Nephron (organoid): Measurements from ENCODE around the gene NEMP2.

Experiments
- H3K27ac Mint-ChIP-seq, 3 experiments: 2 replicates each; pipeline ENCODE4 v1.8.0; 2020; ENCODE audit warnings: mixed read lengths in 3 of 3, mild to moderate bottlenecking in 2 of 3, moderate library complexity in 1 of 3
- H3K27me3 Mint-ChIP-seq: 2 replicates; pipeline ENCODE4 v1.8.0; 2021; ENCODE audit warnings: low read depth, mild to moderate bottlenecking, moderate library complexity, mixed read lengths
- H3K36me3 Mint-ChIP-seq: 2 replicates; pipeline ENCODE4 v1.8.0; 2020; ENCODE audit warnings: low read depth, mixed read lengths
- H3K4me1 Mint-ChIP-seq: 2 replicates; pipeline ENCODE4 v1.8.0; 2020; ENCODE audit warnings: mixed read lengths
- H3K4me3 Mint-ChIP-seq, 3 experiments: 2 replicates each; pipeline ENCODE4 v1.8.0; 2020; ENCODE audit warnings: mild to moderate bottlenecking in 3 of 3, mixed read lengths in 3 of 3, moderate library complexity in 2 of 3
- H3K9me3 Mint-ChIP-seq: 2 replicates; pipeline ENCODE4 v1.8.0; 2020; ENCODE audit warnings: mixed read lengths
- TF ChIP-seq, protein P1 (sequence below), 3 experiments: fragments of 200-600 bp; sonication (generic); IDR thresholded peaks; one replicate each; pipeline ENCODE4 v1.5.0; 2021; ENCODE audit warnings: antibody characterized with exemption in 3 of 3; ENCODE audit not compliant: unreplicated experiment in 3 of 3

Gene NEMP2

DNA sequence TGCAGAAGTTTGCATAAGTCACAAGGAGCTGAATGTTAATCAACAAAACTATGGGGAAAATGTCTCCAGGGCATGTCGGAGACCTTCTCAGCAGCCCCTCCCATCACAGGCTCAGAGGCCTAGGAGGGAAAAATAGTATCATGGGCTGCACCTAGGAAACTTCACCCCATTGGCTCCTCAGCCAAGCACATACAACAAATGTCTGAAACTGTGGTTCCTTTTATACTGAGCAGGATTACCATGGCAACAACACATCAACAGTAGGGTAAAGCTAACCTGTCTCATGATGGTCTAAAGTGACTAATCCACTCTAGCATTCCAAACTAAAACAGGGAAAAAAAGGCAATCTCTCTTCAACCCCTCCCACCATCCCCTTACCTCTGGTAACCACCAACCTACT, 3.2 kb upstream of the NEMP2 start:
- no peak overlapping the region for H3K27ac Mint-ChIP-seq
- H3K4me1 Mint-ChIP-seq: peaks cover 16% of the 10 kb centered on the region
- no peaks in the 10 kb centered on the region for H3K27me3 Mint-ChIP-seq
- peaks cover 55% of the 10 kb centered on the region for H3K36me3 Mint-ChIP-seq
- TF ChIP-seq, protein P1, sequence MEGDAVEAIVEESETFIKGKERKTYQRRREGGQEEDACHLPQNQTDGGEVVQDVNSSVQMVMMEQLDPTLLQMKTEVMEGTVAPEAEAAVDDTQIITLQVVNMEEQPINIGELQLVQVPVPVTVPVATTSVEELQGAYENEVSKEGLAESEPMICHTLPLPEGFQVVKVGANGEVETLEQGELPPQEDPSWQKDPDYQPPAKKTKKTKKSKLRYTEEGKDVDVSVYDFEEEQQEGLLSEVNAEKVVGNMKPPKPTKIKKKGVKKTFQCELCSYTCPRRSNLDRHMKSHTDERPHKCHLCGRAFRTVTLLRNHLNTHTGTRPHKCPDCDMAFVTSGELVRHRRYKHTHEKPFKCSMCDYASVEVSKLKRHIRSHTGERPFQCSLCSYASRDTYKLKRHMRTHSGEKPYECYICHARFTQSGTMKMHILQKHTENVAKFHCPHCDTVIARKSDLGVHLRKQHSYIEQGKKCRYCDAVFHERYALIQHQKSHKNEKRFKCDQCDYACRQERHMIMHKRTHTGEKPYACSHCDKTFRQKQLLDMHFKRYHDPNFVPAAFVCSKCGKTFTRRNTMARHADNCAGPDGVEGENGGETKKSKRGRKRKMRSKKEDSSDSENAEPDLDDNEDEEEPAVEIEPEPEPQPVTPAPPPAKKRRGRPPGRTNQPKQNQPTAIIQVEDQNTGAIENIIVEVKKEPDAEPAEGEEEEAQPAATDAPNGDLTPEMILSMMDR (IDR thresholded peaks at IDR 0.05; ENCODE audit: unreplicated experiment in 3 of 3): no peak
- no peak overlapping the region for H3K4me3 Mint-ChIP-seq
- H3K9me3 Mint-ChIP-seq: peaks cover 54% of the 10 kb centered on the region

DNA sequence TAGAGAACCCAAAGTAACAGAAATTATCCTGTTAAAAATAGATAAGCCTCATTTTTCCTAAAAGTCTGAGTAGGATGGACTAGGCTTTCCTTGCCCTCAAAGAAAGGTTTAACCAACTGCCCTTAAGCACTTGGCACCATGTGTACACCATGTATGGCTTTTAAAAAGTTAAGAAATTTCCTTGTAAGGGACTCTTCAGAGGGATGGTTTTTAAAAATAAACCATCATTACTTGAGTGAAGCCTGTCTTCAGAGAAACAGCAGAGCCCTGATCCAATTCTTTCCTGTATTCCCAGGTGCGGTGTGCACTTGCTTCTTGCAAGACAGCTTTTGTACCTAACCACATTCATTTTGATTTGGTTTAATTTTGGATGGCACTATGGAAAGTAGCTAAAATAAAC, 1.1 kb upstream of the NEMP2 start:
- TF ChIP-seq, protein P1 (IDR thresholded peaks at IDR 0.05; ENCODE audit: unreplicated experiment in 3 of 3): no peak
- peaks cover 34% of the 10 kb centered on the region for H3K9me3 Mint-ChIP-seq
- peaks cover 41% of the 10 kb centered on the region for H3K36me3 Mint-ChIP-seq

GRCh38 chr2:190535121-190535439, 558 bp upstream of the NEMP2 start:
- peak overlapping the region; percentile 88 to 98 (median 90) for H3K27ac Mint-ChIP-seq
- H3K36me3 Mint-ChIP-seq: peaks cover 36% of the 10 kb centered on the region
- H3K4me3 Mint-ChIP-seq: peak overlapping the region; percentile 80 to 91 (median 91)
- peaks cover 29% of the 10 kb centered on the region for H3K9me3 Mint-ChIP-seq
- TF ChIP-seq, protein P1 (IDR thresholded peaks at IDR 0.05; ENCODE audit: unreplicated experiment in 3 of 3): no peak
- H3K27me3 Mint-ChIP-seq: no peaks in the 10 kb centered on the region
- peaks cover 25% of the 10 kb centered on the region for H3K4me1 Mint-ChIP-seq

More for the DNA sequence above, 1.1 kb upstream of the NEMP2 start:
- Mint-ChIP-seq H3K27ac (peak overlapping the region; percentile 88 to 98 (median 90)), H3K27me3 (no peaks in the 10 kb centered on the region), H3K4me3 (peak overlapping the region; percentile 80 to 91 (median 91)), H3K4me1 (peaks cover 20% of the 10 kb centered on the region)

DNA sequence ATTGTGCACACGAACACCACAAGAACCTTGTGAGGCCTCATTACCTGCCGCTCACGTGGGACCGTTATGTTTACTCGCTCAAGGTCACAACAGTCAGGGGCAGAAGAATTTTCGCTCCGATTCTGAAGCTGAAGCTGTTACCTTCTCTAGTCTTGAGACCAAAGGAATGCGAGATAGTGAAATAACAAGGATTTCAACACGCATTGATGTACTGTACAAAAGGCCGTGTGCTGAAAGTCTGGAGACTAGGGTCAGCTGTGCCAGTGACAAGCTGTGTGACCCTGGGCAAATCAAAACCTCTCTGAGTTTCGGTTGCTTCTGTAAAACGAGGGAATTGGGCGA, 583 bp downstream of the NEMP2 start:
- Mint-ChIP-seq H3K36me3 (peaks cover 27% of the 10 kb centered on the region), H3K27ac (peak overlapping the region; percentile 97 to 99 (median 98)), H3K4me1 (peaks cover 36% of the 10 kb centered on the region), H3K27me3 (no peaks in the 10 kb centered on the region), H3K4me3 (peak overlapping the region; percentile 90 to 99 (median 98)), H3K9me3 (peaks cover 20% of the 10 kb centered on the region)
- TF ChIP-seq, protein P1 (IDR thresholded peaks at IDR 0.05; ENCODE audit: unreplicated experiment in 3 of 3): no peak

- H3K4me1 Mint-ChIP-seq: peaks cover 40% of the 10 kb centered on the region
- TF ChIP-seq, protein P1 (IDR thresholded peaks at IDR 0.05; ENCODE audit: unreplicated experiment in 3 of 3): no peak
- peak overlapping the region; percentile 97 to 99 (median 98) for H3K27ac Mint-ChIP-seq
- H3K36me3 Mint-ChIP-seq: peaks cover 22% of the 10 kb centered on the region
- H3K4me3 Mint-ChIP-seq: peak overlapping the region; percentile 90 to 99 (median 98)
- no peaks in the 10 kb centered on the region for H3K27me3 Mint-ChIP-seq
- H3K9me3 Mint-ChIP-seq: peaks cover 15% of the 10 kb centered on the region
These were observed 1.2 kb downstream of the NEMP2 start for GRCh38 chr2:190533175-190533967.

DNA sequence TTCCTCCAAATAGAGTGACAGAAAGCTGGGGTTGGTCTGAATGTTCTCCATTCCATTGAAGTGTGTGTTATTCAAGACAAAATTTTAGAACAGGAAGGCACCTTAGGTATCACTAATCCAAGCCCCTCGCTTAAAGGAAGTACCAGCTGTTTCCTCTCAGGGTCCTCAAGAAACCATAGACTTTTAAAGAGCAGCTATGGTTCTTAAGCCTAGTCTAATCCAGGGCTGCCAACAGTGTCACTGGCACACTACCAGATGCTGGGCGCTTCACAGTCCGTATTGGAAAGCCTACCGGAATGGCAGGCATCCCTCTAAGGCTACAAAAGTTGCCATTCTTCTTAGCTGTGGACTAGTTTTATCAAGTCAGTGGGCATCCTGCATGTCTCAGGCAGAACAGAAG, 1.9 kb downstream of the NEMP2 start:
- Mint-ChIP-seq H3K27ac (peak overlapping the region; percentile 25 to 98 (median 62)), H3K27me3 (no peaks in the 10 kb centered on the region), H3K9me3 (peaks cover 11% of the 10 kb centered on the region), H3K4me1 (peaks cover 45% of the 10 kb centered on the region), H3K4me3 (peak overlapping the region; percentile 27 to 99 (median 98)), H3K36me3 (peaks cover 16% of the 10 kb centered on the region)
- TF ChIP-seq, protein P1 (IDR thresholded peaks at IDR 0.05; ENCODE audit: unreplicated experiment in 3 of 3): no peak
